NCI-H187 treated with DMSO at 0.1 percent for 48 hours (cell line): ENCODE results near the gene OR2M3.
"Not testable (repeated sequence)": the region's sequence is repeated elsewhere in the genome, so short reads cannot be mapped to it uniquely, and the experiment has no call there.

Experiments
- DNase-seq: peaks from one replicate; lab custom pipeline; 2025; lab: John Stamatoyannopoulos, UW

Gene OR2M3

GRCh38 chr1:248196965-248197364, at the start of gene OR2M3:
TSS of gene OR2M3 (plus strand) at chr1:248197265. CDS start at chr1:248203068, 5,803 bp downstream.
- no peak for DNase-seq

- no peak for DNase-seq
Observed at GRCh38 chr1:248152056-248152827, 44.8 kb upstream of the OR2M3 start.

- DNase-seq = no peak
Observed at GRCh38 chr1:248155927-248156326, 41.1 kb upstream of the OR2M3 start.

- DNase-seq = no peak
Observed at GRCh38 chr1:248158758-248159157, 38.3 kb upstream of the OR2M3 start.

- no peak for DNase-seq
Observed at GRCh38 chr1:248164031-248164430, 33.0 kb upstream of the OR2M3 start.

GRCh38 chr1:248165186-248165585, 31.9 kb upstream of the OR2M3 start:
- DNase-seq = no peak

- no peak for DNase-seq
Observed at GRCh38 chr1:248174521-248174920, 22.5 kb upstream of the OR2M3 start, which contains the start of gene OR2M2. TSS of gene OR2M2 (plus strand) at chr1:248174821. CDS start at chr1:248179986, 5,165 bp downstream.

- DNase-seq = no peak
Observed at GRCh38 chr1:248183996-248184395, 13.1 kb upstream of the OR2M3 start.

- DNase-seq = no peak
Observed at GRCh38 chr1:248187363-248187762, 9.7 kb upstream of the OR2M3 start.

GRCh38 chr1:248189026-248189425, 8.0 kb upstream of the OR2M3 start:
- DNase-seq = no peak

- DNase-seq = no peak
Observed at GRCh38 chr1:248194117-248194516, 2.9 kb upstream of the OR2M3 start.

- DNase-seq = no peak
Observed at GRCh38 chr1:248215880-248216279, 18.8 kb downstream of the OR2M3 start.

- DNase-seq = no peak
Observed at GRCh38 chr1:248225537-248225936, 28.5 kb downstream of the OR2M3 start.

- DNase-seq = no peak
Observed at GRCh38 chr1:248229360-248229908, 32.4 kb downstream of the OR2M3 start.

- DNase-seq = no peak
Observed at GRCh38 chr1:248231117-248231516, 34.1 kb downstream of the OR2M3 start, which contains the start of gene OR2M4. TSS of gene OR2M4 (plus strand) at chr1:248231417. CDS start at chr1:248238929, 7,512 bp downstream.

- no peak for DNase-seq
Observed at GRCh38 chr1:248239478-248239877, 42.4 kb downstream of the OR2M3 start.

- no peak for DNase-seq
Observed at GRCh38 chr1:248243204-248243603, 46.1 kb downstream of the OR2M3 start.

- DNase-seq = not testable (repeated sequence)
Observed at GRCh38 chr1:248259309-248259708, 62.2 kb downstream of the OR2M3 start.
